ENCODE data around the gene ZC3H12D. TPM values are rescaled to one million over a fixed set of nuclear protein-coding genes. Genes with fewer than 3 reads are reported as not detected.
A peak's percentile ranks its signal among the peaks of the same experiment; 100 is the strongest.
"Not testable (repeated sequence)": the region's sequence is repeated elsewhere in the genome, so short reads cannot be mapped to it uniquely, and the experiment has no call there.

Gene ZC3H12D
- total RNA-seq, 2 experiments from 2014 or later = 75.8 to 82.7 TPM

DNA sequence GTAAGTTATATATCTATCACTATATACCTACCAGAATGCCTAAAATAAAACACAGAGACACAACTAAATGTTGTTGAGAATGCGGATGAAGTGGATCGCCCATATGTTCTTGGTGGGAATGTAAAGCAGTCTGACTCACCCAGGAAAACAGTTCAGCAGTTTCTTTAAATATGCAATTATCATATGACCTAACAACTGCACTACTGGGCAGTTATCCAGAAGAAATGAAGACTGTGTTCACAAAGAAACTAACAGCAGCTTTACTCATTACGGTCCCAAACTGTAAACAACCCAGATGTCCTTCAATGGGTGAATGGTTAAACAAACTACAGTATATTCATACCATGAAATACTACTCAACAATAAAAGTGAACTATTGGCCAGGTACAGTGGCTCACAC, 14.3 kb upstream of the ZC3H12D start:
- Mint-ChIP-seq H3K36me3 (ENCODE audit: low read depth) (peaks cover 14% of the 10 kb centered on the region), H3K4me1 (ENCODE audit: low read depth) (peaks cover 81% of the 10 kb centered on the region)

DNA sequence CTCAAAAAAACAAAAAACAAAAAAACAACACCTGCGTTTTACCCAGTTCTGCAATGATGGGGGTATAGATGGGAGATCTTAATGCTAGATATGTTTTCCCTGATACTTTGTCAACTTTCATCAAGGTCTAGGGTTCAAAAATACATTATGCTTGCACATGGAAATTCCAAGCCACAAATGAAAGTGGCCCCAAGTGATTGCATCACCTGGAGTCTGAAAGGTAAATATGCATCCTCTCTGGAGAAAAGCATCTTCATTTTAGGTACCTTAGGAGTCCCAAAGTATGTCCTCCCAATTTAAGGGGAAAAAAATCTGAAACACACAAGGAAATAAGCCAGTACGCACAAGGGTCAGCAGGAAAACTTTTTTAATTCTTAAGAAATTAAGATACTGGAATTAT, 12.6 kb upstream of the ZC3H12D start:
- H3K27me3 Mint-ChIP-seq (ENCODE audit: low read depth) = no peaks in the 10 kb centered on the region
- intact Hi-C loops (cut with micrococcal nuclease) = no loop called here
- peak overlapping the region; percentile 22 for H3K4me3 Mint-ChIP-seq
- DNase-seq = peak; percentile 33
- H3K36me3 Mint-ChIP-seq (ENCODE audit: low read depth) = peaks cover 12% of the 10 kb centered on the region
- CTCF ChIA-PET = interaction anchor here (4.3 to 4.4 kb wide), 2 partner anchors 11 to 20 kb away, joined by 21 to 31 read pairs; no protein-coding TSS in a partner anchor
- H3K27ac Mint-ChIP-seq = peak overlapping the region; percentile 91
- H3K9me3 Mint-ChIP-seq = no peaks in the 10 kb centered on the region
- peaks cover 85% of the 10 kb centered on the region for H3K4me1 Mint-ChIP-seq (ENCODE audit: low read depth)

More for the DNA sequence above, 14.3 kb upstream of the ZC3H12D start:
- DNase-seq = no peak
- Mint-ChIP-seq H3K4me3 (no peak overlapping the region), H3K27me3 (ENCODE audit: low read depth) (no peaks in the 10 kb centered on the region), H3K27ac (peak overlapping the region; percentile 87), H3K9me3 (no peaks in the 10 kb centered on the region)
- CTCF ChIA-PET = interaction anchor here (1.3 to 1.8 kb wide), 4 partner anchors 12 to 18 kb away, joined by 4 to 12 read pairs (median 5); partner anchors contain the start of gene ZC3H12D
- intact Hi-C loops (cut with micrococcal nuclease) = no loop called here

- peaks cover 12% of the 10 kb centered on the region for H3K36me3 Mint-ChIP-seq (ENCODE audit: low read depth)
- intact Hi-C loops (cut with micrococcal nuclease) = loop anchor here (1.0 kb wide), 1 partner anchor 20 kb away; no protein-coding TSS in a partner anchor
- H3K27ac Mint-ChIP-seq = peak overlapping the region; percentile 91
- H3K27me3 Mint-ChIP-seq (ENCODE audit: low read depth); H3K9me3 Mint-ChIP-seq: not testable (repeated sequence)
- peak; percentile 65 for DNase-seq
- CTCF ChIA-PET = interaction anchor here (0.7 to 4.4 kb wide), 4 partner anchors 12 to 919 kb away, joined by 3 to 31 read pairs (median 12); no protein-coding TSS in a partner anchor
- H3K4me3 Mint-ChIP-seq = peak overlapping the region; percentile 22
- peaks cover 82% of the 10 kb centered on the region for H3K4me1 Mint-ChIP-seq (ENCODE audit: low read depth)
Observed at GRCh38 chr6:149496597-149496996, 11.8 kb upstream of the ZC3H12D start.

GRCh38 chr6:149495349-149496016, 10.7 kb upstream of the ZC3H12D start:
- CTCF ChIA-PET = interaction anchor here (0.6 to 4.4 kb wide), 7 partner anchors 11 to 734 kb away, joined by 3 to 31 read pairs (median 5); no protein-coding TSS in a partner anchor
- H3K9me3 Mint-ChIP-seq; H3K27me3 Mint-ChIP-seq (ENCODE audit: low read depth); H3K36me3 Mint-ChIP-seq (ENCODE audit: low read depth): not testable (repeated sequence)
- H3K4me1 Mint-ChIP-seq (ENCODE audit: low read depth) = peaks cover 82% of the 10 kb centered on the region
- H3K4me3 Mint-ChIP-seq = peak overlapping the region; percentile 59
- peak; percentile 35 for DNase-seq
- H3K27ac Mint-ChIP-seq = peak overlapping the region; percentile 91
- intact Hi-C loops (cut with micrococcal nuclease) = loop anchor here (1.0 to 2.0 kb wide), 8 partner anchors 10 to 462 kb away; partner anchors contain the start of gene ZC3H12D

- H3K9me3 Mint-ChIP-seq; H3K36me3 Mint-ChIP-seq (ENCODE audit: low read depth); H3K27me3 Mint-ChIP-seq (ENCODE audit: low read depth): not testable (repeated sequence)
- Mint-ChIP-seq H3K4me1 (ENCODE audit: low read depth) (peaks cover 82% of the 10 kb centered on the region), H3K4me3 (peak overlapping the region; percentile 59), H3K27ac (peak overlapping the region; percentile 91)
- DNase-seq = peak; percentile 84
- CTCF ChIA-PET = interaction anchor here (0.5 to 4.4 kb wide), 8 partner anchors 11 to 734 kb away, joined by 3 to 31 read pairs (median 4); no protein-coding TSS in a partner anchor
- intact Hi-C loops (cut with micrococcal nuclease) = loop anchor here (1.0 to 2.0 kb wide), 7 partner anchors 10 to 462 kb away; partner anchors contain the start of gene ZC3H12D
Observed at GRCh38 chr6:149494810-149495209, 10.0 kb upstream of the ZC3H12D start.

GRCh38 chr6:149493761-149494320, 9.0 kb upstream of the ZC3H12D start:
- DNase-seq = no peak
- Mint-ChIP-seq H3K36me3 (ENCODE audit: low read depth) (peaks cover 3% of the 10 kb centered on the region), H3K4me1 (ENCODE audit: low read depth) (peaks cover 85% of the 10 kb centered on the region), H3K27ac (peak overlapping the region; percentile 91), H3K27me3 (ENCODE audit: low read depth) (no peaks in the 10 kb centered on the region), H3K4me3 (no peak overlapping the region), H3K9me3 (no peaks in the 10 kb centered on the region)
- CTCF ChIA-PET = interaction anchor here (1.1 to 4.4 kb wide), 4 partner anchors 10 to 23 kb away, joined by 3 to 31 read pairs (median 12); no protein-coding TSS in a partner anchor
- intact Hi-C loops (cut with micrococcal nuclease) = loop anchor here (2.0 kb wide), 2 partner anchors 51 to 353 kb away; no protein-coding TSS in a partner anchor

GRCh38 chr6:149492798-149493343, 8.1 kb upstream of the ZC3H12D start:
- Mint-ChIP-seq H3K4me3 (no peak overlapping the region), H3K9me3 (no peaks in the 10 kb centered on the region), H3K36me3 (ENCODE audit: low read depth) (peaks cover 1% of the 10 kb centered on the region), H3K27ac (peak overlapping the region; percentile 91), H3K27me3 (ENCODE audit: low read depth) (no peaks in the 10 kb centered on the region), H3K4me1 (ENCODE audit: low read depth) (peaks cover 85% of the 10 kb centered on the region)
- CTCF ChIA-PET = interaction anchor here (1.1 to 4.4 kb wide), 2 partner anchors 11 to 16 kb away, joined by 3 to 21 read pairs; no protein-coding TSS in a partner anchor
- intact Hi-C loops (cut with micrococcal nuclease) = no loop called here
- DNase-seq = no peak

GRCh38 chr6:149489967-149490366, 5.2 kb upstream of the ZC3H12D start:
- intact Hi-C loops (cut with micrococcal nuclease) = loop anchor here (5.0 kb wide), 1 partner anchor 372 kb away; the partner anchor contains the start of gene LRP11
- H3K4me1 Mint-ChIP-seq (ENCODE audit: low read depth) = peaks cover 75% of the 10 kb centered on the region

GRCh38 chr6:149488815-149489214, 4.0 kb upstream of the ZC3H12D start:
- Mint-ChIP-seq H3K4me3 (no peak overlapping the region), H3K9me3 (no peaks in the 10 kb centered on the region), H3K27me3 (ENCODE audit: low read depth) (no peaks in the 10 kb centered on the region), H3K36me3 (ENCODE audit: low read depth) (peaks cover 7% of the 10 kb centered on the region), H3K27ac (peak overlapping the region; percentile 65), H3K4me1 (ENCODE audit: low read depth) (peaks cover 68% of the 10 kb centered on the region)
- CTCF ChIA-PET = interaction anchor here (1.1 to 3.8 kb wide), 2 partner anchors 20 to 28 kb away, joined by 4 to 24 read pairs; no protein-coding TSS in a partner anchor
- intact Hi-C loops (cut with micrococcal nuclease) = loop anchor here (5.0 kb wide), 1 partner anchor 373 kb away; the partner anchor contains the start of gene LRP11
- DNase-seq = peak; percentile 80

More at GRCh38 chr6:149489967-149490366, 5.2 kb upstream of the ZC3H12D start:
- CTCF ChIA-PET = interaction anchor here (0.8 to 3.8 kb wide), 5 partner anchors 18 to 34 kb away, joined by 3 to 24 read pairs (median 4); no protein-coding TSS in a partner anchor
- Mint-ChIP-seq H3K9me3 (no peaks in the 10 kb centered on the region), H3K4me3 (no peak overlapping the region), H3K27me3 (ENCODE audit: low read depth) (no peaks in the 10 kb centered on the region), H3K36me3 (ENCODE audit: low read depth) (no peaks in the 10 kb centered on the region), H3K27ac (peak overlapping the region; percentile 28)
- peak; percentile 2 for DNase-seq

- peaks cover 58% of the 10 kb centered on the region for H3K4me1 Mint-ChIP-seq (ENCODE audit: low read depth)
- no peaks in the 10 kb centered on the region for H3K9me3 Mint-ChIP-seq
- CTCF ChIA-PET = interaction anchor here (0.7 to 1.0 kb wide), 2 partner anchors 11 to 59 kb away, joined by 3 to 4 read pairs; partner anchors contain the start of gene PPIL4
- no peak overlapping the region for H3K4me3 Mint-ChIP-seq
- peaks cover 21% of the 10 kb centered on the region for H3K36me3 Mint-ChIP-seq (ENCODE audit: low read depth)
- no peaks in the 10 kb centered on the region for H3K27me3 Mint-ChIP-seq (ENCODE audit: low read depth)
- no peak for DNase-seq
- H3K27ac Mint-ChIP-seq = no peak overlapping the region
- intact Hi-C loops (cut with micrococcal nuclease) = loop anchor here (5.0 kb wide), 1 partner anchor 375 kb away; the partner anchor contains the start of gene LRP11
Observed at GRCh38 chr6:149487316-149487715, 2.5 kb upstream of the ZC3H12D start.

DNA sequence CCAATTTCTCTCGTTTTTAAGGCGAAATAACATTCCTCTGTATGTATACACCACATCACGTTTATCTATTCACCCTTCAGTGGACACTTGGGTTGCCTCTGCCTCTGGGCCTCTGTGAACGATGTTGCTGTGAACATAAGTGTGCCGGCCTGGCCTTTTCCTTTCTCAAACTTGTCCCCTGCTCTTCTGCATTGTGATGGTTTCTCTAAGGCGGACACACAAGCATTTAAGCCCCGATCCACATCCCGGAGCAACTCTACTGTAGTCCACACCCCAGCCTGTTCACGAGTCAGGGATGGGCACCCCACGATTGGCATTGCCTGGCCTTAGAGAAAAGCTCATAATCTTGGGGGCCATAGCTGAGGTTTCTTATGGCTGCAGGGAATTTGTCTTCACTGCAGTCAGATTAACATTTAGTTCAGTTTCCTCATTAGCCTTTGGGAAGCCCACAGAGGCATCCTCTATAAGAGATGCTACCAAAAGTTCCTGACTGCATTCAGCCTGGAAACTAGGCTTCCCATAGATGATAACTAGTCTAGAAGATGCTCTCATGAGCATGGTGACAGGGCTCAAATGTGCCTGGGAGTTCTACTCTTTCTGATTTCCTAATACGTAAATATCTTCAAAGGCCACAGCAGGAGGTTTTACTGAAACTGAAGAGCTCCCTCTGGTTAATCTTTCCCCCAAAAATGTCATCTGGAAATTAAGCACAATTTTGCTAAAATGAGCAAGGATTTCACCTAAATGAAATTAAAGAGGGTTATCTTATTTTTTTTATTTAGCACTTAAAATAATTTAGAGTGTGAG, 762 bp downstream of the ZC3H12D start:
- H3K27ac Mint-ChIP-seq = peak overlapping the region; percentile 97
- H3K4me1 Mint-ChIP-seq (ENCODE audit: low read depth) = peaks cover 60% of the 10 kb centered on the region
- H3K4me3 Mint-ChIP-seq = peak overlapping the region; percentile 94
- H3K27me3 Mint-ChIP-seq (ENCODE audit: low read depth) = no peaks in the 10 kb centered on the region
- no peaks in the 10 kb centered on the region for H3K9me3 Mint-ChIP-seq
- CTCF ChIA-PET = interaction anchor here (0.6 to 2.3 kb wide), 10 partner anchors 14 to 247 kb away, joined by 3 to 12 read pairs (median 4); partner anchors contain the start of gene PPIL4
- H3K36me3 Mint-ChIP-seq (ENCODE audit: low read depth) = peaks cover 53% of the 10 kb centered on the region
- intact Hi-C loops (cut with micrococcal nuclease) = loop anchor here (1.0 to 2.0 kb wide), 3 partner anchors 33 to 233 kb away; no protein-coding TSS in a partner anchor
- DNase-seq = peak; percentile 11

All from activated naive CD4-positive, alpha-beta T cell treated with anti-CD3 and anti-CD28 coated beads for 36 hours (primary cell).